ENCODE data around the gene NAA60.
"Not testable (repeated sequence)": the region's sequence is repeated elsewhere in the genome, so short reads cannot be mapped to it uniquely, and the experiment has no call there.

NAA60 gene

DNA sequence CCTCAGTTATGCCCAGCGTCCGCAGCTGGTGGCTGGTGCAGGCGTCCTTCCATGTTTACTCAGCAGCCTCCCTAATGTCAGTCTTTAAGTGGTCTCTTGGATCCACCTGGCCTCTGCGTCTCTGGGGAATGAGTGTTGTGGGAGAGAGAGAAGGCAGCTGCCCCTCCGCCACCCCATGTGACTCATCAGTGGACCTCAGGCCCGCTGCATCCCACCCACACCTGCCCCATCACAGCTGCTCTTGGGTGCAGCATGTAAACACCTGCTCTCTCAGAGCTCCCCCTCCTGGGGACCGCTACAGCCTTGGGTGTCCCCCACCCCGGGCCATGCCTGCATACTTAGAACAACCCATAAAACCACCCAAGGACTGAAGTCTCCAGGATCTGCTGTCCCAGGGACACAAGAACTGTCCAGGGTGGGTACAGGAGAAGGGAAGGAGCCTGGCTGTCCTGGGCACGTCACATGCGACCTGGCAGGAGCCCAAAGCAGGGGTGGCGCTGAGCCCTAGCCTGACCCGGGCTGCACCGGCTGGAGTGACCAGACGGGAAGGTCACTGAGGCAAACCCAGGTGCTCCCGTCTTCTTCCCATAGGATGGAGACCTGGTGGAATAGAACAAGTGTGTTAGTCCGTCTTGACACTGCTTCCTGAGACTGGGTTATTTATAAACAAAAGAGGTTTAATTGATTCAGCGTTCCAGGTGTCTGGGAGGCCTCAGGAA lies 47.6 kb downstream of the NAA60 start:
- Histone ChIP-seq H3K27ac (ENCODE audit: insufficient read depth, low read length, poor library complexity, severe bottlenecking) (no peak overlapping the region), H3K9me3 (ENCODE audit: control insufficient read depth, low read length) (no peaks in the 10 kb centered on the region), H3K27me3 (replicated peaks; ENCODE audit: control insufficient read depth, insufficient read depth, low read length, poor library complexity, severe bottlenecking) (no peaks in the 10 kb centered on the region), H3K4me1 (ENCODE audit: control insufficient read depth, insufficient read depth, low read length, poor library complexity, severe bottlenecking) (no peaks in the 10 kb centered on the region), H3K4me3 (ENCODE audit: insufficient read depth, low read depth, low read length, poor library complexity, severe bottlenecking) (no peak overlapping the region), H3K36me3 (ENCODE audit: control insufficient read depth, insufficient read depth, low read length) (peaks cover 4% of the 10 kb centered on the region)
- DNase-seq = no peak

DNA sequence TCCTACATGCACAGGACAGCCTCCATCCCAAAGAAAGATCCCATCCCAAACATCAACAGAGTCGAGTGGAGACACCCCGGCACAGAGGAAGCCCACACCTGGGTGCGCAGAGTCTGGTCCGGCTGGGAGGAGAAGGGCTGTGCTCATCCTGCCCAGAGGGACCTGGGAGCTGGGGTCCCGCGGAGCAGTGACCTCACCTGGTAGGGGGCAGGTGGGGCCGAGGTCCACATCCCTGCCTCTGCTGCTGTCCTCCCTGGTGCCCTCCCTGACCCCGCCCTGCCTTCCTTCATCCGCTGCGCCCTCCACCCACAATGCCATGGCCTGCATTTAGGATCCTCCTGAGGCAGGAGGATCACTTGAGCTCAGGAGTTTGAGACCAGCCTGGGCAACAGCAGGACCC lies 48.9 kb downstream of the NAA60 start:
- Histone ChIP-seq H3K36me3 (ENCODE audit: control insufficient read depth, insufficient read depth, low read length) (no peaks in the 10 kb centered on the region), H3K27me3 (replicated peaks; ENCODE audit: control insufficient read depth, insufficient read depth, low read length, poor library complexity, severe bottlenecking) (no peaks in the 10 kb centered on the region), H3K4me3 (ENCODE audit: insufficient read depth, low read depth, low read length, poor library complexity, severe bottlenecking) (no peak overlapping the region), H3K9me3 (ENCODE audit: control insufficient read depth, low read length) (no peaks in the 10 kb centered on the region), H3K4me1 (ENCODE audit: control insufficient read depth, insufficient read depth, low read length, poor library complexity, severe bottlenecking) (no peaks in the 10 kb centered on the region), H3K27ac (ENCODE audit: insufficient read depth, low read length, poor library complexity, severe bottlenecking) (no peak overlapping the region)
- no peak for DNase-seq

DNA sequence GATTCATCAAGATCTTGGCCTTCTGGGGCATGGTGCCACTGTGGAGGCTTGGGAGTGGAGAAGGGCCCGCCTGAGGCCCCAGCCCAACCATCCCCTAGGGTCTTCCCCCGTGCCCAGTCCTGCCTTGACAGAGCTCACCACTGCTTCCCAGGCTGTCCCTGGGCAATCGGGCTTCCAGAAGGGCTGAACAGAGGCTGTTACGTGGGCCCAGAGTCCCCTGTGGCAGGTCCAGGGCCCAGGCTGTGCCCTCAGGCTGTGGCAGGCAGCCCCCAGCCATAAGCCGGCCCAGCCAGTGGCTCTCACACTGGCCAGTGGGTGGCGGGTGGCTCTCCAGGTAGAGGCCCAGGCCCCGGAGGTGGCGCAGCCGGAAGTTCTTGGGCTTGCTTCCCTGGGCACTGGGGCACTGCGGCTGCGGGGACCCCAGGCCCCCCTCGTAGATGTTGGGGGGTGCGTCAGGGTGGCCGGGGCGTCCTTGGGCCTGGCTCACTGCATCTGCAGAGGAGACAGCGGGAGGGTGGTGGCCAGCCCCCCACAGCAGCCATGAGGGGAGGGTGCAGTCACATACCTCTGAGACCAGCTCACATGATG lies 51.0 kb downstream of the NAA60 start:
- H3K27me3 ChIP-seq (replicated peaks; ENCODE audit: control insufficient read depth, insufficient read depth, low read length, poor library complexity, severe bottlenecking) = no peaks in the 10 kb centered on the region
- no peak for DNase-seq
- no peaks in the 10 kb centered on the region for H3K36me3 ChIP-seq (ENCODE audit: control insufficient read depth, insufficient read depth, low read length)
- no peak overlapping the region for H3K27ac ChIP-seq (ENCODE audit: insufficient read depth, low read length, poor library complexity, severe bottlenecking)
- H3K4me3 ChIP-seq (ENCODE audit: insufficient read depth, low read depth, low read length, poor library complexity, severe bottlenecking) = no peak overlapping the region
- no peaks in the 10 kb centered on the region for H3K4me1 ChIP-seq (ENCODE audit: control insufficient read depth, insufficient read depth, low read length, poor library complexity, severe bottlenecking)
- H3K9me3 ChIP-seq (ENCODE audit: control insufficient read depth, low read length) = no peaks in the 10 kb centered on the region

DNA sequence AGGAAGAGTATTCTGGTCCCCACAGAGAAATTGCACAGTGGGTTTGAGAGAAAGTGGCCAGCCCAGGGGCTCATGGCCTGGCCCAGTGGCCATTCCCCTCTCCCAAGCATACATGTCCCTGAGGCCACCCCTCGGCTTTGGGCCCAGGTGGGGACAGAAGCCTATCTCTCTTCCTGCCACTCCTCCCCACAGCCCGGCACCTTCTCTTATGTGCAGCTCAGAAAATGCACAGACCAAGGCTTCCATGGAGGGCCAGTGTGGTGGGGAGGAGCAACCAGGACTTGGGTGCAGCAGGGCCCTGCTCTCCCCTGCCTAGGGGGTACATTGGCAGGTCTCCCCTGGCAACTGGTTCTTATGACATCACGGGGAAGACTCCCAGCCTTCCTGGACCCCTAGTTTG lies 51.7 kb downstream of the NAA60 start, which contains the start of gene C16orf90:
Gene C16orf90 (minus strand): TSS at position 314 of the 400 bp plus-strand sequence. CDS start 68 bp downstream, at position 246.
- DNase-seq = no peak
- no peaks in the 10 kb centered on the region for H3K27me3 ChIP-seq (replicated peaks; ENCODE audit: control insufficient read depth, insufficient read depth, low read length, poor library complexity, severe bottlenecking)
- no peaks in the 10 kb centered on the region for H3K9me3 ChIP-seq (ENCODE audit: control insufficient read depth, low read length)
- H3K27ac ChIP-seq (ENCODE audit: insufficient read depth, low read length, poor library complexity, severe bottlenecking) = no peak within 1 kb of the TSS
- no peaks in the 10 kb centered on the region for H3K4me1 ChIP-seq (ENCODE audit: control insufficient read depth, insufficient read depth, low read length, poor library complexity, severe bottlenecking)
- no peaks in the 10 kb centered on the region for H3K36me3 ChIP-seq (ENCODE audit: control insufficient read depth, insufficient read depth, low read length)
- H3K4me3 ChIP-seq (ENCODE audit: insufficient read depth, low read depth, low read length, poor library complexity, severe bottlenecking) = no peak within 1 kb of the TSS

DNA sequence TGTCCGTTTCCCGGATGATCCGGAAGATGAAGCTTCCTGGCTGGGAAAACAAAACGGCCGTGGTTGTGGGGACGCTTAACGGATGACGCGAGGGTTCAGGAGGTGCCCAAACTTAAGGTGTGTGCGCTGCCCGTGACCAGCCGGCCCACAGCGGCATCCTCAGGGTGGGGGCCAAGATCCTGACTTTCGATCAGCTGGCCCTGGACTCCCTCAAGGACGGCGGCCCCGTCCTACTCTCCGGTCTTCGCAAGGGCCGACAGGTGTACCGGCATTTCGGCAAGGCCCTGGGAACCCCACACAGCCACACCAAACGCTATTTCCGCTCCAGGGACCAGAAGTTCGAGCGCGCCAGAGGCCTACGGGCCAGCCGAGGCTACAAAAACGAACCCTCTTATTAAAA lies 52.9 kb downstream of the NAA60 start:
- H3K9me3 ChIP-seq (ENCODE audit: control insufficient read depth, low read length) = no peaks in the 10 kb centered on the region
- H3K27me3 ChIP-seq (replicated peaks; ENCODE audit: control insufficient read depth, insufficient read depth, low read length, poor library complexity, severe bottlenecking) = no peaks in the 10 kb centered on the region
- no peak overlapping the region for H3K4me3 ChIP-seq (ENCODE audit: insufficient read depth, low read depth, low read length, poor library complexity, severe bottlenecking)
- no peak overlapping the region for H3K27ac ChIP-seq (ENCODE audit: insufficient read depth, low read length, poor library complexity, severe bottlenecking)
- no peak for DNase-seq
- no peaks in the 10 kb centered on the region for H3K36me3 ChIP-seq (ENCODE audit: control insufficient read depth, insufficient read depth, low read length)
- H3K4me1 ChIP-seq (ENCODE audit: control insufficient read depth, insufficient read depth, low read length, poor library complexity, severe bottlenecking) = peaks cover 4% of the 10 kb centered on the region

DNA sequence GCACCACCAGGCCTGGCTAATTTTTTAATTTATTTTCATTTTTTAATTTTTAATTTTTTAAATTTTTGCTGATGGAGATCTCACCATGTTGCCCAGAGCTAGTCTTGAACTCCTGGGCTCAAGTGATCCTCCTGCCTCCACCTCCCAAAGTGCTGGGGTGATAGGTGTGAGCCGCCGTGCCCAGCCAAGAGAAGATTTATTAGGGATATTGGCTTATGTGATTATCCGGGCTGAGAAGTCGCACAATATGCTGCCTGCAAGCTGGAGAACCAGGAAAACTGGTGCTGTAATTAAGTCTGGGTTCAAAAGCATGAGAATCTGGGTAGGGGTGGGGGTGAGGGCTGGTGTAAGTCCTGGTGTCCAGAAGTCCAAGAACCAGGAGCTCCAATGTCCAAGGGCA lies 54.3 kb downstream of the NAA60 start:
- Histone ChIP-seq H3K4me3 (ENCODE audit: insufficient read depth, low read depth, low read length, poor library complexity, severe bottlenecking) (no peak overlapping the region), H3K36me3 (ENCODE audit: control insufficient read depth, insufficient read depth, low read length) (no peaks in the 10 kb centered on the region), H3K4me1 (ENCODE audit: control insufficient read depth, insufficient read depth, low read length, poor library complexity, severe bottlenecking) (peaks cover 18% of the 10 kb centered on the region), H3K27me3 (replicated peaks; ENCODE audit: control insufficient read depth, insufficient read depth, low read length, poor library complexity, severe bottlenecking) (no peaks in the 10 kb centered on the region), H3K27ac (ENCODE audit: insufficient read depth, low read length, poor library complexity, severe bottlenecking) (no peak overlapping the region), H3K9me3 (ENCODE audit: control insufficient read depth, low read length) (no peaks in the 10 kb centered on the region)
- no peak for DNase-seq

DNA sequence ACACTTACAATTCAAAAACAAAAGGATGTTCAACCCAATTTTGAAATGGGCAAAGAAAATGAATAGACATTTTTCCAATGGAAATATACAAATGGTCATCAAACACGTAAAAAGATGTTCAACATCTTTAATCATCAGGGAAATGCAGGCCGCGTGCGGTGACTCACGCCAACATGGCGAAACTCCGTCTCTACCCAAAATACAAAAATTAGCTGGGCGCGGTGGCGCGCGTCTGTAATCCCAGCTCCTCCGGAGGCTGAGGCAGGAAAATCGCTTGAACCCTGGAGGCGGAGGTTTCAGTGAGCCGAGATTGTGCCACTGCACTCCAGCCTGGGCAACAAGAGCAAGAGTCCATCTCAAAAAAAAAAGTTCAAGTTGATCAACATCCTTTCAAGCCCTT lies 55.5 kb downstream of the NAA60 start:
- DNase-seq = no peak
- no peaks in the 10 kb centered on the region for H3K9me3 ChIP-seq (ENCODE audit: control insufficient read depth, low read length)
- peaks cover 26% of the 10 kb centered on the region for H3K4me1 ChIP-seq (ENCODE audit: control insufficient read depth, insufficient read depth, low read length, poor library complexity, severe bottlenecking)
- H3K36me3 ChIP-seq (ENCODE audit: control insufficient read depth, insufficient read depth, low read length) = no peaks in the 10 kb centered on the region
- H3K27me3 ChIP-seq (replicated peaks; ENCODE audit: control insufficient read depth, insufficient read depth, low read length, poor library complexity, severe bottlenecking) = no peaks in the 10 kb centered on the region
- no peak overlapping the region for H3K4me3 ChIP-seq (ENCODE audit: insufficient read depth, low read depth, low read length, poor library complexity, severe bottlenecking)
- H3K27ac ChIP-seq (ENCODE audit: insufficient read depth, low read length, poor library complexity, severe bottlenecking) = no peak overlapping the region

DNA sequence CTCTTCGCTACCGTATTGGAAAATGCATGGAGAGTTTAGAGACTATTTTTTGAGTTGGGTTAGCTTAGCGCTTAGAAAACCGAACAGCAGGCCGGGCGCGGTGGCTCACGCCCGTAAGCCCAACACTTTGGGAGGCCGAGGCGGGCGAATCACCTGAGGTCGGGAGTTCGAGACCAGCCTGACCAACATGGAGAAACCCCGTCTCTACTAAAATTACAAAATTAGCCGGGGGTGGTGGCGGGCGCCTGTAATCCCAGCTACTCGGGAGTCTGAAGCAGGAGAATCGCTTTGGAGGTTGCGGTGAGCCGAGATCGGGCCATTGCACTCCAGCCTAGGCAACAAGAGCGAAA lies 57.9 kb downstream of the NAA60 start:
- peaks cover 27% of the 10 kb centered on the region for H3K4me1 ChIP-seq (ENCODE audit: control insufficient read depth, insufficient read depth, low read length, poor library complexity, severe bottlenecking)
- H3K27me3 ChIP-seq (replicated peaks; ENCODE audit: control insufficient read depth, insufficient read depth, low read length, poor library complexity, severe bottlenecking); H3K36me3 ChIP-seq (ENCODE audit: control insufficient read depth, insufficient read depth, low read length); DNase-seq; H3K9me3 ChIP-seq (ENCODE audit: control insufficient read depth, low read length): not testable (repeated sequence)
- H3K27ac ChIP-seq (ENCODE audit: insufficient read depth, low read length, poor library complexity, severe bottlenecking) = peak overlapping the region; percentile 83
- peak overlapping the region; percentile 65 for H3K4me3 ChIP-seq (ENCODE audit: insufficient read depth, low read depth, low read length, poor library complexity, severe bottlenecking)

DNA sequence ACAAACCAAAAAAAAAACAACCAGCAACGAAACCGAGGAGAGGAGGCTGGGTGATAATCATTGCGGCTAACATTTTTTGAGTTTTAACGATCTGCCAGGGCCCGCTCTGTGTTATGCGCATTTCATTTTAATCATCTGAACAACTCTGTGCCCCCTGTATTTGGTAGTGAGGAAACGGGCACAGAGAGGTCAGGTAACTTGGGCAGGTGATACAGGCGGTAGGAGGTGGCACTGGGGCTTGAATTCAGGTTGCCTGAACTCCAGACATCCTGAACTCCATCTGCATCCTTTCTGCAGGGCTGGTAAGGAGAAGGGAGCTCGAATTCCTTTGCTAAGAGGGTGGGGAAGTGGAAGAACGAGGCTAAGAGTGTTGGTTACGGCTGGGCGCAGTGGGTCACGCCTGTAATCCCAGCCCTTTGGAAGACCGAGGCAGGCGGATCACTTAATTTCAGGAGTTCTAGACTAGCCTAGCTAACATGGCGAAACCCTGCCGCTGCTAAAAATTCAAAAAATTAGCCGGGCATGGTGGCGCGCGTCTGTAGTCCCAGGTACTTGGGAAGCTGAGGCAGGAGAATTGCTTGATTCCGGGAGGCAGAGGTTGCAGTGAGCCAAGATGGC lies 58.4 kb downstream of the NAA60 start:
- DNase-seq = no peak
- H3K27me3 ChIP-seq (replicated peaks; ENCODE audit: control insufficient read depth, insufficient read depth, low read length, poor library complexity, severe bottlenecking) = no peaks in the 10 kb centered on the region
- H3K36me3 ChIP-seq (ENCODE audit: control insufficient read depth, insufficient read depth, low read length) = no peaks in the 10 kb centered on the region
- H3K27ac ChIP-seq (ENCODE audit: insufficient read depth, low read length, poor library complexity, severe bottlenecking) = no peak overlapping the region
- H3K4me3 ChIP-seq (ENCODE audit: insufficient read depth, low read depth, low read length, poor library complexity, severe bottlenecking) = peak overlapping the region; percentile 65
- H3K9me3 ChIP-seq (ENCODE audit: control insufficient read depth, low read length) = no peaks in the 10 kb centered on the region
- peaks cover 27% of the 10 kb centered on the region for H3K4me1 ChIP-seq (ENCODE audit: control insufficient read depth, insufficient read depth, low read length, poor library complexity, severe bottlenecking)

DNA sequence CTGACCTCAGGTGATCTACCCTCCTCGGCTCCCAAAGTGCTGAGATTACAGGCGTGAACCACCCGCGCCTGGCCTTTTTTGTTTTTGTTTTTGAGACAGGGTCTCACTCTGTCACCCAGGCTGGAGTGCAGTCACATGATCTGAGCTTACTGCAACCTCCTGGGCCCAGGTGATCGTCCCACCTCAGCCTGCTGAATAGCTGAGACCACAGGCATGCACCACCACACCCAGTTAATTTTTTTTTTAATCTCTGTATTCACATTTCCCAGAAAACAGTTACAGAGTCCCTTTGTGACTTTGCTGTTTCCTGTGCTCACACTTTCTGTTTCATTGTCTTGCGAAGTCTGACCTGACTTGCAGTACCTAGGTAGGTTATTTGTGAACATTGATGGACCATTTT lies 60.0 kb downstream of the NAA60 start:
- Histone ChIP-seq H3K27ac (ENCODE audit: insufficient read depth, low read length, poor library complexity, severe bottlenecking) (peak overlapping the region; percentile 63), H3K4me3 (ENCODE audit: insufficient read depth, low read depth, low read length, poor library complexity, severe bottlenecking) (no peak overlapping the region), H3K27me3 (replicated peaks; ENCODE audit: control insufficient read depth, insufficient read depth, low read length, poor library complexity, severe bottlenecking) (no peaks in the 10 kb centered on the region), H3K36me3 (ENCODE audit: control insufficient read depth, insufficient read depth, low read length) (no peaks in the 10 kb centered on the region), H3K4me1 (ENCODE audit: control insufficient read depth, insufficient read depth, low read length, poor library complexity, severe bottlenecking) (peaks cover 30% of the 10 kb centered on the region), H3K9me3 (ENCODE audit: control insufficient read depth, low read length) (no peaks in the 10 kb centered on the region)
- DNase-seq = peak in 2 of 3 donors; percentile 12

Data from effector memory CD4-positive, alpha-beta T cell (primary cell).